Activated CD4-positive, alpha-beta T cell treated with anti-CD3 and anti-CD28 coated beads, Interleukin-2, amount 50 U/mL, for 1 hour (primary cell): ENCODE measurements around the gene RAB23.

Experiments used
- DNase-seq: peaks from one replicate; pipeline ENCODE4 v3.0.0-alpha.2; 2020

RAB23 gene

DNA sequence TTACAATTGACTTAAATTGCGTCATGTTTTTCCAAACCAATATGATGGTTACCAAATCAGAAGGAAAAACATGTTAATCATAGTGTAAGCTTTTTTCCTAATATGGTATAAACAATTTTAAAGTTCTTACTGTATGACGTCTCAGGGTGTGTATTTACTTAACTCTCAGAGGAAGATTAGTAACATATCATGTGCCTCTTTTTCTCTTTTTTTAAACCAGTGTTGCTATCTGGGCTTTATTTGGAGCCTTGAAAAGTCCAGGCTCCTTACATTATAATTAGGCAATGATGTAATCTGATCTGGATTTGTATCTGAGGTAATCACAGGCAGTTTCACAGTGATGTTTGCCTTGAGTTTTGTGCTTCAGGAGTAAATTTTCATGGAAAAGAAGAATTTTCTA, 20.4 kb upstream of the RAB23 start:
- DNase-seq: no peak

DNA sequence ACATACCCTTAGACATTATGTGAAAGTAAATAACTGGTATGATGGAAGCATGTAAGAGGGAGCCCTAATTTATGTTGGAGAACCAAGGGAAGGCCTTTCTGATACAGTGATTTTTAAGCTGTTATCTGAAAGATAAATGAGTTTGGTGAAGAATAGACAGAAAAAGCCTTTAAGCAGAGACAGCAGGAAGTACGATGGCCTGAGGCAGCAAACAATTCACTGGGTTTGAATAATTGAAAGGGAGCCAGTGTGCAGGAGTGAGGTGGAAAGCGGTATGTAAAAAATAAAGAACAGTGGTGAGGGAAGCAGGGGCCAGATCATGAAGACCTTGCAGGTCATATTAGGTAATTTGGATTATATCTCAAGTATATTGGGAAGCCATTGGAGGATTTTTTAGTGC, 4.1 kb upstream of the RAB23 start:
- DNase-seq: no peak

DNA sequence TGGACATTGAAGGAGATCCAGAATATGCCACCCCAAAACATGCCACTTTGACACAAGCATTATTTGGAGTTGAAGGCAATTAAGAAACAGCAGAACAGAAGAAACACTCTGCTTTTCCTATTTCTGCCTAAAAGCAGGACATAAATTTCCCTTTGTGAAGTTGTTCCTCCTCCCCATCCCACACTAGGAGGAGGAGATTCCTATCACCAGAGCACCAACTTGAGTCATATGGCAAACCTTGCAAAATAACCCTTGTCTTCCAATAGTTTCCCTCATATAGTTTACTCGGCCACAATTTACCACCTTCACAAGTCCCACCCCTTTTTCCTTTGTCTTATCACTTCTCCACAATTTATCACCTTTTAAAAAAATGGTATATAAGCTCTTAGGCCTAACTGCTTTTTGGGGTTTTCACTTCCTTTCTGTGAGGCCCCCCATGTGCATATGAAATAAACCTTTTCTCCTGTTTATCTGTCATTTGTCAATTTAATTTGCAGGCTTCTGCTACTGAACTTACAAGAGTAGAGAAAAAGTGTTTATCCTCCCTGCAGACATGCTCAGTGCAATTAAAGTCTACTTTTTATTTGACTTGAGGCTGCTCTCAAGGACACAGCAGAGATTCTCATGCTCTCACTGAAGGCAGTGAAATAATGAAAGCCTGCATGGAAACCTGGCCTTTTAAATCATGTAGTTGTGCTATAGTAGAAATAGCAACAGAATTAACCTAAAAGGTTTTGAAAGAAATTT, 2.8 kb upstream of the RAB23 start:
- no peak for DNase-seq

DNA sequence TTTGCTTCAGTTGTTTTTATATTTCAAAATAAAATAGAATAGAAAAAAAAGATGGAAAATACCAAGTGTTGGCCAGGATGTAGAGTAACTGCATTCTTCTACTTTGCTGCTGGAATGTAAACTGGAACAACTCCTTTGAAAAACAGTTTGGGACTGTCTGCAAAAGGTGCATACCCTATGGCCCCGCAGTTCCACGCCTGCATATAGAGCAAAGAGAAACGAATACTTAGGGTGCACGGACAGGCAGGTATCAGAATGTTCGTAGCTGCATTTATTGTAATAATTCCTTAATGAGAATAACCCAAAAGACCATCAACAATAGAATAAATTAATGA, 603 bp upstream of the RAB23 start:
- no peak for DNase-seq

DNA sequence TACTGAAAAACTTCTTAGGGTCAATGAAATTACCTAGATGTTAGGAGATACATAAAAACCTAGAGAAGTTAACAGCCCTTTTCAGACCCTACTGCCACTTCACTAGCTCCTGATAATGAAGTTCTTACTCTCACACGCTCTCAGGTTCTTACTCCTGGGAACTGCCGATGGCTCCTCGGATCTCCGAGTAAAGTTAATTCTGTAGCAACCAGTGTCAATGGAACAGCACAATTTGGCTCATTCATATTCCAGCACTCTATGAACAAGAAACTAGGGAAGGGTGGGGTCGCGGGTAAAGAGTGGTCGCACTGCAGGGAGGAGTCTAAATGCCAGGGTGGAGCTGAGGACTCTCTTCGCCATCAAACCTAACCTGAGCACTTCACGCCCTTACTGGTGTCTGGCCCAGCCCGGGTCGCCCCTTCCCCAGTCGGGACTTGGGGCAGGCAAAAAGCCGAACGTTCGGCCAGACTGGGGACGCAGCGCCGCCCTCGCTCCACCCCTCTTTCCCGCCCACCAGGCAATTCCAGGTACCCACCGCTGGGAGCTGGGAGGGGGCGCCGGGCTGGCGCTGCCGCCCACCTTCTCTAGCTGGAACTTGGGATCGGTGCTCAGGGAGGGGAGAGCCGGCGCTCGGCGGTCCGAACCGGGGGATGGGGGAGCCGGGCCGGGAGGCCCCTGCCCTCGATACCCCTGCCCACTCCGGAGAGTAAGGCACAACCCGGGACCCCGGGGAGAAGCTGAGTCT, 744 bp downstream of the RAB23 start:
- DNase-seq: peak; percentile 20

DNA sequence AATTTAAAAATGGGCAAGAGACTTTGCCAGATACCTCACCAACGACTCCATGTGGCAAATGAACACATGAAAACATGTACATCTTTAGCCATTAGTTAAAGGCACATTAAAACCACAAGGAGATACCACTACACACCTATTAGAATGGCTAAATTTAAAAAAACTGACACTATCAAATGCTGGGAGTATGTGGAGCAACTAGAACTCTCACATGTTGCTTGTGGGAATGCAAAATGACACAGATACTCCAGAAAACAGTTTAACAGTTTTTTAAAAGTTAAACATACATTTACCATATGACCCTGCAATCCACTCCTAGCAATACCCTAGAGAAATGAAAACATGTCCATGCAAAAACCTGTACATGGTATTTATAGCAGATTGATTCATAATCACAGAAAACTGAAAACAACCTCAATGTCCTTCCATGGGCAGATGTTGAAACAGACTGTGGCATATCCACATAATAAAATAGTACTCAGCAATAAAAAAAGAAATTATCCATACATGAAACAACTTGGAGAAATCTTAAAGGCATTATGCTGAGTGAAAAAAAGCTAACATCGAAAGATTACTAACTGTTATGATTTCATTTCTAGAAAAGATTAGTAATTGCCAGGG, 1.9 kb downstream of the RAB23 start:
- DNase-seq: no peak

DNA sequence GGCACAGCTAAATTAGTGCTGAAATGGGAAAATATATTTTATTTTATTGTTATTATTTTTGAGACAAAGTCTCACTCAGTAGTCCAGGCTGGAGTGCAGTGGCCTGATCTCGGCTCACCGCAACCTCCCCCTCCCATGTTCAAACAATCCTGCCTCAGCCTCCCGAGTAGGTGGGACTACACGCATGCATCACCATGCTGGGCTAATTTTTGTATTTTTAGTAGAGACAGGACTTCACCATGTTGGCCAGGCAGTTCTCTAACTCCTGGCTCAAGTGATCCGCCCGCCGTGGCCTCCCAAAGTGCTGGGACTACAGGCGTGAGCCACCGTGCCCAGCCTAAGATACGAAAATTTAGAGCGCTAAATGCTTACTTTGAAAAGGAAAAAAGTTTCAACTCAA, 4.8 kb downstream of the RAB23 start:
- no peak for DNase-seq

DNA sequence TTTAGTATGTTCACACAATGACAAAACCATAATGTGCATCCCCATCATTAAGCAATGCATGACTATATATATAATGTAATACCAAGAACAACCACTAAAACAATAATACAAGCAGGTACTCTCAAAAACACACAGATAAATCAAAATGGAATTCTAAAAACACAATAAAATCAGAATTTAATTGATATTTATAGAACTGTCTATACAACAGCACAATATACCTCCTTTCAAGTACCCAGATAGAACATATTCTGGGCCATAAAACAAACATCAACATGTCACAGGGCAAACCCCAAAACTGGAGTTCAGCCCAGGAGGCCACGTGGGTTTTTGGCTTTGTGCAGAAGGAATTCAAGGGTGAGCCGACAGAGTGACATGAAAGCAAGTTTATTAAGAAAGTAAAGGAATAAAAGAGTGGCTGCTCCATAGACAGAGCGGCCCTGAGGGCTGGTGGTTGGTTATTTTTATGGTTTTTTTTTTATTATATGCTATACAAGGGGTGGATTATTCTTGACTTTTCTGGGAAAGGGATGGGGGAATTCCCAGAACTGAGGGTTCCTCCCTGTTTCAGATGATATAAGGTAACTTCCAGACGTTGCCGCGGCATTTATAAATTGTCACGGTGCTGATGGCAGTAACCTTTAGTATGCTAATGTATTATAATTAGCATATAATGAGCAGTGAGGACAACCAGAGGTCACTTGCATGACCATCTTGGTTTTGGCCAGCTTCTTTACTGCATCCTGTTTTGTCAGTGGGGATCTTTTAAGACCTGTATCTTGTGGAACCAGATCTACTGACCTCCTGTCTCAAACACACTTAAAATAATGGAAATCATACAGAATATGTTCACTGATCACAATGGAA, 5.6 kb downstream of the RAB23 start:
- DNase-seq: no peak

DNA sequence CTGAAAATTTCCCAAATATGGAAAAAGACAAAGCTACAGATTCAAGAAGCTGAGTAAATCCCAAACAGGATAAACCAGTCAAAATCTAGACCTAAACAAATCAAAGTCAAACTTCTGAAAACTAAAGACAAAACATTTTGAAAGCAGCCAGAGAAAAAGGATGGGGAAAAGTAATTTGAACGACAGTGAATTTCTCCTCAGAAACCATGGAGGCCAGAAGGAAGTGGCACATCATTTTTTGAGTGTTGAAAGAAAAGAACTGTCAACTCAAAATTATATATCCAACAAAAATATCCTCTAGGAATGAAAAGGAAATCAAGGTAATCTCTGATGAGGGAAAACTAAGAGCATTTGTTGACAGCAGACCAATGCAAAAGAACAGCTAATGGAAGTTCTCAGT, 6.8 kb downstream of the RAB23 start:
- no peak for DNase-seq

DNA sequence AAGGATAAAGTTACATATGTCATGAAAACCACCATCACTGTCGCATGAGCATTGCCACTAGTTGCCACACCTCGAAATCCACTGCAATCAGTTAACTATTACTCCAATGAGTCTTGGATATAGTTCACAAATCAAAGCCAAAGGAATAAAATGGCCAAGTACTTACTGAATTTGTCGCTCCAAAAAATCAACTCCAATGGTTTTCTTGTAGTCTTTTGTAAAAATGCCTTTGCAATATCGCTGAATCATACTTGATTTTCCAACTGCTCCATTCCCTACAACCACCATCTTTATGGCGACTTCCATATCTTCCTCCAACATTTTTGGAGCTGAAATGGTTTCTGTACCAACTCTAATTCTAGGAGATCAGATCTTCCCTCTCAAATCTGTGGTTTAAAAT, 12.0 kb downstream of the RAB23 start:
- no peak for DNase-seq

DNA sequence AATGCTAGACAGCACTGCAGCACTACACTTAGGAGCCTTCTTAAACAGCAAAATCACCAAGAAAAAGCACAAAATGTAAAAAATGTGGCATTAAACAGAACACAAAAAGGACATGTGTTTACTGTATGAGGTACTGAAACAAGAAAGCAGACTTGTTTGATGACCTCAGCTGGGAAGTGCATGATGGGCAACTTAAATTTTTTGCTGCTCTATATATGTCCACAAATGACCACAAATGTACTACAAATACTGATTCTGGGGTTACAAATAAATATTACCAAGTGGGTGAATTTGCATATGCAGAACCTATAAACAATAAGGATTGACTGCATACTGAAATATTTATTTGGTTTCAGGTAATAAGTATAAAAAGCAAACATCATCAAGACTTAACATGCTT, 13.1 kb downstream of the RAB23 start:
- no peak for DNase-seq

DNA sequence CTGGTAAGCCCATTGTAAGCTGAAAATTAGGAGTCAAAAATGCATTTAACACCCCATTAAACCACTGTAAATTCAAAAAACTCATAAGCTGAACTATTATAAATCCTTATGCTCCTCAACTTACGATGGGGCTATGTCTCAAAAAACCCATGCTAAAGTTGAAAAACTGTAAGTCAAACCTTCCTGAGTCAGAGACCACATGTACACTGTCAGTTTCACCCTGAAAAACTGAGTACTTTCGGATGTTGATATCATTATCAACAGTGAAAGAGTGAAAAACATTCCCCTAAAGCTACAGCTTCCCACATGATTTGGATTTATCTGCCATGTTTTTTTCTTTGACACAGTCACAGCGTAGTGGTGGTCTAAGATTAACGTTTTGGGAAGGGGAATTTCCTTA, 14.2 kb downstream of the RAB23 start:
- no peak for DNase-seq

DNA sequence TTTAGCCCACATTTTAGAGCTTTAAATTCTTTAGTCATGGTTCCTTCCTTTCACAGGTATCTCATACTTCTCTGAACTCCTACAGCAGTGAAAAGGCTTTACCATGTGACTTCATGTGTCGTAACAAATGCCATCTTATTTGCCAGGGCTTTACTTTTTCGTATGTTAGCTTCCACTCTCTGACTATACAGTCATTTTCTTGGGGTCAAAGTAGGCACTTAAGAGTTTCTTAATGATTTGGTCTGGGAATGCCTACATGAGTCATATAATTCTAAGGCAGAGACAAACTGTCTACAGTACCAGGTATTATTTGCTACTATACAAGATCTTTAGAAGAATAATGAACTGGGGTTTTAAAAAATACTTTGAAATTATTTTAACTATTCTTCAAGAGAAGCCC, 15.0 kb downstream of the RAB23 start:
- DNase-seq: no peak

DNA sequence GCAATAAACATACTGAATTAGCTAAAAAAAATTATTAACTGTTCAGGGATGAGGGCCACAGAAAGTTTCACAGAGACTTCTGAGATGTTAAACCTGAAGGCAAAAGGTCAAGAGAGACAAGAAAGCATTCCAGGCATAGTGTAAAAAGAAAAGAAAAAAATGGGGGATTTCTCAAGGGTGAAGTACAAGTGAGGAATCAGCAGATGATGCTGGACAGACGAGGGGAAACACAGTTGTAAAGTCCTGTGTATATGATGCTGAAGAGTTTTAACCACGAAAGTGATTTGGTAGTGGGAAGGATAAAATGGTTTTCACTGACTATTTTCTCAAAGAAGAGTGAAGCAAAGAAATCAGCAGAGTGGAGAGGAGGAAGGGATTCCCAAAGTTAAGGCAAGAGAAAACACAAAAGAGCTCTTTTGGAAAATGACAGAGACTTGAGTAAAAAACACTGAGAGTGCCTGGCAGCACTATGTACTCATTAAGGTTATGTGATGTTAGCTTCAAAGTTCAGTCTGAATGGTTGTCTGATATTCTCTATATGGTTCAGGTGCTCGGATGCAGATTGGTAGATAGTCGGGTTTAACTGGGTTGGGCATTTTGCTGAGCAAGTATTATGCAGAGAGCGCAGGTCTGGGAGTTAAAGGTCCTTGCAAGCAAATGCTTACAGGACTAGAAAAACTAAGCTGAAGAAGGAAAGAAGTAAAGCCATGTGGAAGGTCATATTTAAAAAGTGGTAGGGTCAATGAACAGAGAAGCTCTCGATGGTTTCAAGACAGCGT, 16.4 kb downstream of the RAB23 start:
- no peak for DNase-seq

DNA sequence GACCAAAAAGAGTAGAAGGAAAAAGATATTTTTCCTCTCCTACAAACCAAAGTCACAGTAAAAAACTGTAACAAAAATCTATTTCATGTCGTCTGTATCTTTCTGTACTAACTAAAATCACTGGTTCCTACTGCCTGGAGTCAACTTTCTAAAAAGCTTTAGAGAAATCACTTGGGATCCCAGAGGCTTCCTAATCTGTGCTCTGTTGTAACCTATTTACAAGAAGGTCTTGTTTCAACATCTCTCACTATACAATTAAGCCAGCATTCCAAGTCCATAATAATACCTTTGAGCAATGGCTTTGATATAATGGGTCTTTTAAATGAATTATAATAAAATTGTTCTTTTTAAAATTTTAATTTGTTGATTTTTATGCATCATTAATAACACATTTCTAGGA, 20.4 kb downstream of the RAB23 start:
- no peak for DNase-seq

DNA sequence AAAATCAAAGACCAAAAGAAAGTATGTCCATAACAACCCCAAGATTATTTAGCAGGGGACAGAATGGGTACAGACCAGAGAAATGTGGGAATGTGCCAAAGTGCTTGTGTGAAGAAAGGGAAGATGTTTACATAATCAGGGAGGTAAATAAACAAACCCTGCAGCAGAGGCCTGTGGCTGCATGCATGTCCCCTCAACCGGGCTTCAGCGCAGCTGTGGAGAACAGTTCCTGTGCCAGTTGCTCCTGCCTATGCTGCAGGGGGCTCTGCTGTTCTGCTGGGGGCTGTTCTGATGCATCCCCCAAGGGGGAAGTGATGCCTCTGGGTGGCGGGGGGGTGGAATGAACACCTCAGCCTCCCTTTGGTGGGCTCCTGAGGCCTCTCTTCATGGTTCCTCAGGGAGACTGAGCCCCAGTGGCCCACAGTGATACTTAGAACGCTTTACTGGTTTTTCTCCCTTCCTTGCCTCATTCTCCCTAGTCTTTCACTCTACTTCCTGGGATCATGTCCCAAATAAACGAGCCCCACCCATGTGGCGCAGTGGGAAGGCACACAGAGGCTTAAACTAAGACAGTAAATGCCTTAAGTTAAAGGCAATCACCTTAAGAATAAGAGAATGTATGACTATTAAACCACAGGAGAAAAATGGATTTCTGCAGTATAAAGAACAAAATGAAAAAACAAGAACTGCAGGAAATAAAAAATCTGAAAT, 23.0 kb downstream of the RAB23 start:
- DNase-seq: no peak

DNA sequence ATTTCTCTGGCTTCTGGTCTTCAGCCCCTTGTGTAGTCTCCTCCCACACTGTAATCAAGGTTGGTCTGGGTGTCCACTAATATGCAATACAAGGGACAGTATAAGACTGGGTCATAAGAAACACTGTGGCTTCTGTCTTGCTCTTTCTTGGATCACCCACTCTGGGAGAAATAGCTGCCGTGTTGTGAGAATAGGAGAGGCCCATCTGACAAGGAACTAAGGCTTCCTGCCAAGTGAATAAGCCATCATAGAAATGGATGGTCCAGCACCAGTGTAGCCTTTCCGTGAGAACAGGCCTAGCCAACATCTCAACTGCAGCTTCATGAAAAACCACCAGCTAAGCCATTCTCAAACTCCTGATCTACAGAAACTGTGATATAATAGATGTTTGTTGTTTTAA, 26.6 kb downstream of the RAB23 start:
- DNase-seq: no peak

DNA sequence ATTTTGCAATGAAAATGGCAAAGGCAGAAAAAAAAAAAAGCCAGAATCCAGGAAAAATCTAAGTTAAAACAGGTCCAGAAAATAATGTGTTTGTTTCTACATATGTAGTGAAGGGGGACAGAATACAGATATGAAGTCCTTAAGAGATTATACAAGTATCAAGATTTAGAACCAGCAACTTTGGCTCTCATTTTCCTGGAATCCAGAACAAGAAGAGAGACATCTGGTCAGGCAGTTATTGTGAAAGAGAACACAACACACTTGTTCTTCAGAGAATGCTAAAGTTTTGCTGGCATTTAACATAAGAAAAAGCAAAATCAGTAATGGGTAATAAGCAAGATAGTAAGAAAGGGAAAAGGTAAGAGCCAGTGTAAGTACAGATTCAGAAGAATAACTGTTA, 28.9 kb downstream of the RAB23 start:
- no peak for DNase-seq

DNA sequence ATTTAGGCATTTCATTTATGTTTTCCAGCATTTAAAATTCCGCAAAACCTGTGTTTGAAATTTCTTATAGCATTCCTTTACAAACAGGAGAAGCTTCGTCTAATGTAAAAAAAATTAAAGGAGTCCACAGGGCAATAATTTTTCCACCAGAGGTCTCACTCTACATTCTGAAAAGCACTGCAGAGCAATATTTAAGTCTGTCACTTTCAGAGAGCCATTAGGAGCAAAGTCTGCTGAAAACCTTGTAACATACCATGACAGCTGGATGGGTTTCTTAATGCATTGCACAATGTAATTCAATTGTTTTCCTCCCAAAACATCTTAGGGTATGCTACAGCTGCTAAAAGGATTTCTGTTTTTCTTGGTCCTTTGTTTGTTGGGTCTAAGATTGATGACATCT, 32.0 kb downstream of the RAB23 start:
- DNase-seq: no peak

DNA sequence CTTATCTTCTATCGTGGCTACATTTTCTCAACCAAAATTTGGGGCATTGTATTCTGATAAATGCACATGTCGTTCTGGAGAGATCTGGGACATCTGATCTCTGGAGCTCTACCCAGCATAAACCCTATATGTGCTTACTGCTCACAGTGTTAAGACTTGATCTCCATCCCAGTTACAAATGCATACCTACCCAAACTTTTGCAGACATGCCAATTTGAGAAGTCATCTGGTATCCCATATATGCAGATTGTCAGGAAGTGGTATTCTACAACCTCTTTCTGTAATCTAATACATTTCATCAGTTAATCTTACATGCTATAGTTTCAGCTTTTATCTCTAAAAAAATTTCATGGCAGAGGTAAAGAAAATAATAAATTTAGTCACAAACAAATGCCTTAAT, 38.8 kb downstream of the RAB23 start:
- no peak for DNase-seq

DNA sequence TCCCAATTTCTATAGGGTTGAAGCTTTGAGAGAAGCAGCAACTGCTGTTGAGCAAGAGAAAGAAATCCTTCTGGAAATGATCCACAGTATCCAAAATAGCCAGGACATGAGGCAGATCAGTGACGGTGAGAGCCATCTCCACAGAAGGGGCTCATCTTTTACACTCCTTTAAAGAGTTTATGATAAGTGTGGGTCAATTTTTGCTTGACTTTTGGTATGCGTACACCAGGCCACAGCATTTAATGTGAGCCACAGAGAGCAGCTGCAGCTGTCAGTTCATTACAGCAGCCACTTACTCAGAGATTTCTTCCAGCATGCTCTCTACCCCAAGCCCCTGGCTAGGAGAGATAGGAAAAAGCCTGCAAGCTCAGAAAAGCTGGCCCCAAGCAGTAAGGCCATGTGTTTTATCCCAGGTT, 40.1 kb downstream of the RAB23 start:
- DNase-seq: no peak

DNA sequence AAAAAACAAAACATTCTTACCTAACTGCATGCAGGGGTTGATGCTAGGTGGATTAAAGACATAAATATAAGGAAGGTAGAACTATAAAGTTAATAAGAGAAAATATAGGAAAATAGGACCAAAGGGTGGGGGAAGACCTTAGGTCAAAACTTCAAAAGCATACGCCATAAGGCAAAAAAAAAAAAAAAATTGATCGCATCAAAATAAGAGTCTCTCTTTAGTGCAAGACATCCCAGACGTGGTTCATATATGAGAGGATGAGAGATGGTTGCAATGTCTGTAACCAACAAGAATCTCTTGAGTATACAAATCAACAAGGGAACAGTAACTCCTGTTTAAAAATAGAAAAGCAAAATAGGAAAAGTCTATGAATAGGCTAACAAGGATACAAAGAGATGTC, 41.5 kb downstream of the RAB23 start:
- no peak for DNase-seq
